Neural cell (in vitro differentiated cells): ENCODE results near the gene CD81. TPM values are rescaled to one million over a fixed set of nuclear protein-coding genes. Genes with fewer than 3 reads are reported as not detected.

Experiments used
- H2AFZ ChIP-seq: fragments of 200-600, 300-800 bp; sonication (generic), shearing (Covaris generic); 2 replicates; pipeline ENCODE4 v1.6.0; 2014; ENCODE audit warnings: low read depth, mild to moderate bottlenecking, antibody characterized with exemption, low read length, moderate library complexity
- H3F3A ChIP-seq: fragments of 200-600 bp; shearing (Covaris generic); 2 replicates; pipeline ENCODE4 v1.6.1; 2016; ENCODE audit warnings: mild to moderate bottlenecking, moderate library complexity, mixed read lengths, antibody characterized with exemption, low read length; ENCODE audit not compliant: insufficient read depth, poor library complexity, severe bottlenecking
- H3K27ac ChIP-seq: fragments of 200-600, 300-800 bp; sonication (generic), shearing (Covaris generic); 2 replicates; pipeline ENCODE4 v1.5.1; 2014; ENCODE audit warnings: mild to moderate bottlenecking, low read length, moderate library complexity
- H3K27me3 ChIP-seq: fragments of 300-800, 200-600 bp; sonication (generic), shearing (Covaris generic); 2 replicates; pipeline ENCODE4 v1.6.0; 2014; ENCODE audit warnings: mild to moderate bottlenecking, low read depth, low read length, moderate library complexity; ENCODE audit not compliant: insufficient read depth
- H3K36me3 ChIP-seq: fragments of 300-800, 200-600 bp; sonication (generic), shearing (Covaris generic); 2 replicates; pipeline ENCODE4 v1.5.1; 2014; ENCODE audit warnings: mild to moderate bottlenecking, antibody characterized with exemption, low read length, moderate library complexity; ENCODE audit not compliant: insufficient read depth
- H3K4me2 ChIP-seq: fragments of 300-800, 200-600 bp; sonication (generic), shearing (Covaris generic); 2 replicates; pipeline ENCODE4 v1.6.0; 2014; ENCODE audit warnings: mild to moderate bottlenecking, low read length
- H3K4me3 ChIP-seq: fragments of 300-800, 200-600 bp; sonication (generic), shearing (Covaris generic); 2 replicates; pipeline ENCODE4 v1.5.1; 2014; ENCODE audit warnings: mild to moderate bottlenecking, low read length, moderate library complexity
- H3K79me2 ChIP-seq: fragments of 200-600 bp; shearing (Covaris generic); replicated peaks from 2 replicates; pipeline ENCODE4 v1.6.0; 2014; ENCODE audit warnings: mild to moderate bottlenecking, low read length, moderate library complexity; ENCODE audit not compliant: insufficient read depth
- H3K9ac ChIP-seq: fragments of 300-800, 200-600 bp; sonication (generic), shearing (Covaris generic); 2 replicates; pipeline ENCODE4 v1.6.1; 2016; ENCODE audit warnings: mild to moderate bottlenecking, low read length, mixed read lengths
- H3K9me2 ChIP-seq: fragments of 200-600 bp; shearing (Covaris generic); 2 replicates; pipeline ENCODE4 v1.6.1; 2016; ENCODE audit warnings: mild to moderate bottlenecking, low read length, mixed read lengths; ENCODE audit not compliant: insufficient read depth
- H3K9me3 ChIP-seq: fragments of 200-600, 300-800 bp; sonication (generic), shearing (Covaris generic); 2 replicates; pipeline ENCODE4 v1.6.1; 2016; ENCODE audit warnings: mild to moderate bottlenecking, mixed run types, low read length, moderate library complexity, mixed read lengths
- H4K20me1 ChIP-seq: fragments of 200-600 bp; shearing (Covaris generic); 2 replicates; pipeline ENCODE4 v1.6.1; 2016; ENCODE audit warnings: mild to moderate bottlenecking, mixed run types; ENCODE audit not compliant: insufficient read depth
- CTCF ChIP-seq: fragments of 450-650 bp; IDR thresholded peaks from 2 replicates; pipeline ENCODE4 v1.5.1; 2014; ENCODE audit warnings: antibody characterized with exemption, mild to moderate bottlenecking, moderate library complexity; ENCODE audit not compliant: poor library complexity, severe bottlenecking
- EP300 ChIP-seq: fragments of 450-650 bp; conservative IDR thresholded peaks from 2 replicates; pipeline ENCODE4 v1.6.1; 2014; ENCODE audit warnings: antibody characterized with exemption, mild to moderate bottlenecking, moderate library complexity; ENCODE audit not compliant: poor library complexity, severe bottlenecking
- EZH2 ChIP-seq: fragments of 200-600, 300-800 bp; shearing (Covaris generic), sonication (generic); IDR thresholded peaks from 2 replicates; pipeline ENCODE4 v1.6.1; 2014; ENCODE audit warnings: antibody characterized with exemption, low read length, borderline replicate concordance, mild to moderate bottlenecking; ENCODE audit not compliant: insufficient read depth, poor library complexity, severe bottlenecking
- MXI1 ChIP-seq: fragments of 450-650 bp; conservative IDR thresholded peaks from 2 replicates; pipeline ENCODE4 v1.6.1; 2014; ENCODE audit warnings: antibody characterized with exemption, mild to moderate bottlenecking; ENCODE audit not compliant: poor library complexity, severe bottlenecking
- POLR2AphosphoS5 ChIP-seq: IDR thresholded peaks from 2 replicates; pipeline ENCODE4 v1.6.1; 2012
- RAD21 ChIP-seq: fragments of 450-650 bp; conservative IDR thresholded peaks from 2 replicates; pipeline ENCODE4 v1.6.1; 2014; ENCODE audit warnings: antibody characterized with exemption, mild to moderate bottlenecking, moderate library complexity
- REST ChIP-seq: IDR thresholded peaks from 2 replicates; pipeline ENCODE4 v1.6.1; 2012; ENCODE audit warnings: borderline replicate concordance
- SMC3 ChIP-seq: fragments of 450-650 bp; conservative IDR thresholded peaks from 2 replicates; pipeline ENCODE4 v1.6.1; 2014; ENCODE audit warnings: antibody characterized with exemption, mild to moderate bottlenecking, moderate library complexity; ENCODE audit not compliant: poor library complexity
- TAF1 ChIP-seq: IDR thresholded peaks from 2 replicates; pipeline ENCODE4 v1.6.1; 2012; ENCODE audit warnings: low read depth
- polyA plus RNA-seq: library from polyadenylated mRNA; depleted of rRNA; stranded (reverse); fragments of >200 nt; gene quantifications from 2 replicates; pipeline ENCODE4 v1.2.3, GENCODE V29; 2014

Gene CD81
- polyA plus RNA-seq, 1 donor from 2014 or later: 97.8 TPM

GRCh38 chr11:2346014-2346413, 31.1 kb upstream of the CD81 start:
- no peak for TF ChIP-seq EP300
- TF ChIP-seq TAF1: no peak
- TF ChIP-seq RAD21: no peak
- TF ChIP-seq SMC3: no peak
- no peak for TF ChIP-seq CTCF
- no peak for TF ChIP-seq REST
- TF ChIP-seq POLR2AphosphoS5: no peak
- no peak for TF ChIP-seq EZH2
- no peak for TF ChIP-seq MXI1
- no peaks in the 10 kb centered on the region for H4K20me1 ChIP-seq
- no peak overlapping the region for H2AFZ ChIP-seq
- H3K9ac ChIP-seq: no peak overlapping the region
- H3K4me3 ChIP-seq: no peak overlapping the region
- H3K27me3 ChIP-seq: no peaks in the 10 kb centered on the region
- no peak overlapping the region for H3K27ac ChIP-seq
- H3K36me3 ChIP-seq: no peaks in the 10 kb centered on the region
- H3K79me2 ChIP-seq: no peaks in the 10 kb centered on the region
- H3F3A ChIP-seq: no peaks in the 10 kb centered on the region
- H3K4me2 ChIP-seq: no peak overlapping the region
- H3K9me3 ChIP-seq: peaks cover 7% of the 10 kb centered on the region
- H3K9me2 ChIP-seq: no peaks in the 10 kb centered on the region

- no peak overlapping the region for H2AFZ ChIP-seq
- H3K9me2 ChIP-seq: no peaks in the 10 kb centered on the region
- no peaks in the 10 kb centered on the region for H4K20me1 ChIP-seq
- H3K36me3 ChIP-seq: no peaks in the 10 kb centered on the region
- H3K27ac ChIP-seq: no peak overlapping the region
- H3K27me3 ChIP-seq: no peaks in the 10 kb centered on the region
- peaks cover 7% of the 10 kb centered on the region for H3K9me3 ChIP-seq
- no peaks in the 10 kb centered on the region for H3F3A ChIP-seq
- no peaks in the 10 kb centered on the region for H3K79me2 ChIP-seq
- H3K9ac ChIP-seq: no peak overlapping the region
- no peak for TF ChIP-seq POLR2AphosphoS5
- TF ChIP-seq TAF1: no peak
- TF ChIP-seq SMC3: no peak
- no peak for TF ChIP-seq MXI1
- no peak overlapping the region for H3K4me2 ChIP-seq
- no peak overlapping the region for H3K4me3 ChIP-seq
Measured at GRCh38 chr11:2346586-2347307, 30.4 kb upstream of the CD81 start.
